Measurements from ENCODE around the gene ZNF609. TPM values are rescaled to one million over a fixed set of nuclear protein-coding genes. Genes with fewer than 3 reads are reported as not detected.
A peak's percentile ranks its signal among the peaks of the same experiment; 100 is the strongest.

ZNF609 gene
- total and polyA plus RNA-seq, 9 donors = 12.1 to 20.8 (median 16.9) TPM

GRCh38 chr15:64454282-64454681 lies 6.1 kb upstream of the ZNF609 start:
- Histone ChIP-seq H3K9me3 (replicated peaks; ENCODE audit: control insufficient read depth, low read depth, low read length) (no peaks in the 10 kb centered on the region), H3K4me3 (ENCODE audit: low read length) (no peak overlapping the region), H3K27ac (ENCODE audit: low read length) (no peak overlapping the region), H3K4me1 (ENCODE audit: control insufficient read depth, insufficient read depth, low read length) (no peaks in the 10 kb centered on the region), H3K36me3 (ENCODE audit: control insufficient read depth, insufficient read depth, low read length) (peaks cover 21% of the 10 kb centered on the region), H3K27me3 (ENCODE audit: control insufficient read depth, insufficient read depth, low read length) (no peaks in the 10 kb centered on the region)
- no peak for DNase-seq

GRCh38 chr15:64455961-64456371 lies 4.4 kb upstream of the ZNF609 start:
- Histone ChIP-seq H3K9me3 (replicated peaks; ENCODE audit: control insufficient read depth, low read depth, low read length) (no peaks in the 10 kb centered on the region), H3K27me3 (ENCODE audit: control insufficient read depth, insufficient read depth, low read length) (no peaks in the 10 kb centered on the region), H3K27ac (ENCODE audit: low read length) (no peak overlapping the region), H3K4me3 (ENCODE audit: low read length) (no peak overlapping the region), H3K36me3 (ENCODE audit: control insufficient read depth, insufficient read depth, low read length) (peaks cover 13% of the 10 kb centered on the region), H3K4me1 (ENCODE audit: control insufficient read depth, insufficient read depth, low read length) (peaks cover 4% of the 10 kb centered on the region)
- peak; percentile 77 for DNase-seq
- WGBS (ENCODE audit: insufficient coverage) = 47% methylated on average over 3 of the region's 3 CpGs

GRCh38 chr15:64456634-64457108 lies 3.7 kb upstream of the ZNF609 start:
- WGBS (ENCODE audit: insufficient coverage) = no CpG with 5 or more reads among the region's 1 CpG
- no peaks in the 10 kb centered on the region for H3K27me3 ChIP-seq (ENCODE audit: control insufficient read depth, insufficient read depth, low read length)
- H3K4me3 ChIP-seq (ENCODE audit: low read length) = no peak overlapping the region
- DNase-seq = no peak
- H3K36me3 ChIP-seq (ENCODE audit: control insufficient read depth, insufficient read depth, low read length) = peaks cover 13% of the 10 kb centered on the region
- H3K9me3 ChIP-seq (replicated peaks; ENCODE audit: control insufficient read depth, low read depth, low read length) = no peaks in the 10 kb centered on the region
- peaks cover 6% of the 10 kb centered on the region for H3K4me1 ChIP-seq (ENCODE audit: control insufficient read depth, insufficient read depth, low read length)
- H3K27ac ChIP-seq (ENCODE audit: low read length) = no peak overlapping the region

- WGBS (ENCODE audit: insufficient coverage) = 45% methylated on average over 1 of the region's 3 CpGs
- DNase-seq = no peak
- Histone ChIP-seq H3K4me3 (ENCODE audit: low read length) (no peak overlapping the region), H3K4me1 (ENCODE audit: control insufficient read depth, insufficient read depth, low read length) (peaks cover 20% of the 10 kb centered on the region), H3K9me3 (replicated peaks; ENCODE audit: control insufficient read depth, low read depth, low read length) (no peaks in the 10 kb centered on the region), H3K27ac (ENCODE audit: low read length) (no peak overlapping the region), H3K27me3 (ENCODE audit: control insufficient read depth, insufficient read depth, low read length) (no peaks in the 10 kb centered on the region), H3K36me3 (ENCODE audit: control insufficient read depth, insufficient read depth, low read length) (peaks cover 11% of the 10 kb centered on the region)
Observed at GRCh38 chr15:64459066-64459781, 1.2 kb upstream of the ZNF609 start.

GRCh38 chr15:64460724-64461720 lies 644 bp downstream of the ZNF609 start:
- 0% methylated on average over 4 of the region's 56 CpGs for WGBS (ENCODE audit: insufficient coverage)
- no peaks in the 10 kb centered on the region for H3K9me3 ChIP-seq (replicated peaks; ENCODE audit: control insufficient read depth, low read depth, low read length)
- H3K27ac ChIP-seq (ENCODE audit: low read length) = peak overlapping the region; percentile 91
- H3K4me1 ChIP-seq (ENCODE audit: control insufficient read depth, insufficient read depth, low read length) = peaks cover 24% of the 10 kb centered on the region
- no peaks in the 10 kb centered on the region for H3K27me3 ChIP-seq (ENCODE audit: control insufficient read depth, insufficient read depth, low read length)
- H3K4me3 ChIP-seq (ENCODE audit: low read length) = peak overlapping the region; percentile 60
- H3K36me3 ChIP-seq (ENCODE audit: control insufficient read depth, insufficient read depth, low read length) = peaks cover 5% of the 10 kb centered on the region
- DNase-seq = peak; percentile 89

GRCh38 chr15:64461721-64462162 lies 1.4 kb downstream of the ZNF609 start:
- Histone ChIP-seq H3K9me3 (replicated peaks; ENCODE audit: control insufficient read depth, low read depth, low read length) (no peaks in the 10 kb centered on the region), H3K4me1 (ENCODE audit: control insufficient read depth, insufficient read depth, low read length) (peaks cover 24% of the 10 kb centered on the region), H3K36me3 (ENCODE audit: control insufficient read depth, insufficient read depth, low read length) (peaks cover 2% of the 10 kb centered on the region), H3K27me3 (ENCODE audit: control insufficient read depth, insufficient read depth, low read length) (no peaks in the 10 kb centered on the region), H3K27ac (ENCODE audit: low read length) (peak overlapping the region; percentile 91), H3K4me3 (ENCODE audit: low read length) (peak overlapping the region; percentile 60)
- DNase-seq = no peak
- 10% methylated on average over 2 of the region's 5 CpGs for WGBS (ENCODE audit: insufficient coverage)

- Histone ChIP-seq H3K4me1 (ENCODE audit: control insufficient read depth, insufficient read depth, low read length) (peaks cover 24% of the 10 kb centered on the region), H3K4me3 (ENCODE audit: low read length) (no peak overlapping the region)
- no peak for DNase-seq
Observed at GRCh38 chr15:64462492-64462891, 2.1 kb downstream of the ZNF609 start.

GRCh38 chr15:64464276-64465005 lies 4.1 kb downstream of the ZNF609 start:
- 47% methylated on average over 2 of the region's 3 CpGs for WGBS (ENCODE audit: insufficient coverage)
- H3K36me3 ChIP-seq (ENCODE audit: control insufficient read depth, insufficient read depth, low read length) = peaks cover 8% of the 10 kb centered on the region
- H3K4me3 ChIP-seq (ENCODE audit: low read length) = no peak overlapping the region
- no peaks in the 10 kb centered on the region for H3K27me3 ChIP-seq (ENCODE audit: control insufficient read depth, insufficient read depth, low read length)
- DNase-seq = peak; percentile 85
- peaks cover 24% of the 10 kb centered on the region for H3K4me1 ChIP-seq (ENCODE audit: control insufficient read depth, insufficient read depth, low read length)
- H3K9me3 ChIP-seq (replicated peaks; ENCODE audit: control insufficient read depth, low read depth, low read length) = no peaks in the 10 kb centered on the region
- H3K27ac ChIP-seq (ENCODE audit: low read length) = no peak overlapping the region

More at GRCh38 chr15:64462492-64462891, 2.1 kb downstream of the ZNF609 start:
- Histone ChIP-seq H3K27ac (ENCODE audit: low read length) (no peak overlapping the region), H3K9me3 (replicated peaks; ENCODE audit: control insufficient read depth, low read depth, low read length) (no peaks in the 10 kb centered on the region), H3K36me3 (ENCODE audit: control insufficient read depth, insufficient read depth, low read length) (peaks cover 2% of the 10 kb centered on the region), H3K27me3 (ENCODE audit: control insufficient read depth, insufficient read depth, low read length) (no peaks in the 10 kb centered on the region)

- Histone ChIP-seq H3K27ac (ENCODE audit: low read length) (no peak overlapping the region), H3K36me3 (ENCODE audit: control insufficient read depth, insufficient read depth, low read length) (peaks cover 10% of the 10 kb centered on the region), H3K4me1 (ENCODE audit: control insufficient read depth, insufficient read depth, low read length) (peaks cover 18% of the 10 kb centered on the region), H3K4me3 (ENCODE audit: low read length) (no peak overlapping the region), H3K27me3 (ENCODE audit: control insufficient read depth, insufficient read depth, low read length) (no peaks in the 10 kb centered on the region), H3K9me3 (replicated peaks; ENCODE audit: control insufficient read depth, low read depth, low read length) (no peaks in the 10 kb centered on the region)
- no peak for DNase-seq
- no CpG with 5 or more reads among the region's 4 CpGs for WGBS (ENCODE audit: insufficient coverage)
Observed at GRCh38 chr15:64466408-64467141, 6.2 kb downstream of the ZNF609 start.
